NCI-H146 treated with DMSO at 0.1 percent for 48 hours (cell line): ENCODE data around the gene ZNF423.
"Not testable (repeated sequence)": the region's sequence is repeated elsewhere in the genome, so short reads cannot be mapped to it uniquely, and the experiment has no call there.

Experiments
- DNase-seq: peaks from one replicate; lab custom pipeline; 2025; ENCODE audit not compliant: unreplicated experiment; lab: John Stamatoyannopoulos, UW

ZNF423 gene

DNA sequence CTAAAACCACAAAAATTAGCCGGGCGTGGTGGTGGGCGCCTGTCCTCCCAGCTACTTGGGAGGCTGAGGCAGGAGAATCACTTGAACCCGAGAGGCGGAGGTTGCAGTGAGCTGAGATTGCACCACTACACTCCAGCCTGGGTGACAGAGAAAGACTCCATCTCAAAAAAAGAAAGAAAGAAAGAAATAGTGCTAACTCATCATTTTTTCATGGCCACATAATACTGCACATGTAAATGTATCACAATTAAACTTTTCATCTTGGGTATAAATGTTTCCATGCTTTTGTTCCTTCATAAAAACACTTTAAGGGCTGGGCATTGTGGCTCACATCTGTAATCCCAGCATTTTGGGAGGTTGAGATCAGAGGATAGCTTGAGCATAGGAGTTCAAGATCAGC, 15.9 kb upstream of the ZNF423 start:
- not testable (repeated sequence) for DNase-seq

DNA sequence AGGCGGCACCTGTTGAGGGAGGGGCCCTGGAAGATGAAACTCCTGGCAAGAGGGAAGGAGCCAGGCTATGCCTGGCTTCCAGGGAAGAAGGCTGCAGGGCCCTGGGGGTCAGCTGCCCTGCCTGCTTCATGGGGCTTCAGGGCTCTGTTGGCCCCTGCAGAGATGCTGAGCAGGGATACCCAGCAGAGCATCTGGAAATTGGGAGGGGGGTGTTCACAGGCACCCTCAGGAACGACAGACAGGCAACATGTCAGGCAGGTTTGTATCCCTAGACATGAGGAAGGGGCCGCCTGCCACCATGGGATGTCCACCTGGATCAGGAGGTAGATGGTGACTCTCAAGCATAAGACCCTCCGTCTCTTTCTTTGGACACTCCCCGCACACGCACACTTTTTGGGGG, 13.8 kb upstream of the ZNF423 start:
- no peak for DNase-seq

DNA sequence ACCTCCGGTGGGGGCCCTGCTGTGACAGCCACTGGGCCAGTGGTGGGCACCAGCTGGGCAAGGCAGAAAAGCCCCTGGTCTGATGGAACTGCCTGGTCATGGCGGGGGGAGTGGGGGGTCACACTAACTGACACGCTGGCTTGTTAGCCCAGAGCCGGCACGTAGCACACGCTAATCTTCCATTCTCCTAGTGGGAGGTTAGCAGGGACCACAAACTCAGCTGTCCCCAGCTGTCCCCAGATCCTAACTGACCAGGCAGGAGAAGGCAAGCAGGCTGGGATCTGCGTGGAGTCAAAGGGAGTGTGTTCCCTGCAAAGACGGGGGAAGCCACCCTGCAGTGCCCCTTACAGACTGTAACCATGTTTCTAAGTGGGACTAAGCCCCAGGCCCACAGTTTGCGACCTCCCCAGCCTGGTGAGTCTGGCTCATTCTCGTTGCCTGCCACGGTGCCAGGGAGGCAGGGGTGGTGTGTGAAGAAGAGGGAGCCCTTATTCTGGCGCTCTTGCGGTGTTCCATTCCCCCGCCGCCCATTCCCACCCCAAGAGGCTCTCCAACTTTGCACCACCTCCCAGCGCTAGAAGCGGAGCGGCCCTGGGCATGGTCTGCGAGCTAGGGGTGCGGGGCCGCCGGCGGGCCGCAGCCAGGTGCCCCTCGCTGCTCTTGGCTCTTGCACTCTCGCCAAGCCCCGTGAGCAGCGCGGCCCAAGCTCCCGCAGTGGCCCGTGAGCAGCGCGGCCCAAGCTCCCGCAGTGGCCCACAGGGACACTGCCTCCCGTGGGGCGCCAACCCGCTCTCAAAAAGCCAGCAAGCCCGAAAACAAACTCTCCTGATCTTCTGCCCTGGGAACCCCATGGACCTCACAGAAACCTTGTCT, 12.1 kb upstream of the ZNF423 start:
- DNase-seq: no peak

DNA sequence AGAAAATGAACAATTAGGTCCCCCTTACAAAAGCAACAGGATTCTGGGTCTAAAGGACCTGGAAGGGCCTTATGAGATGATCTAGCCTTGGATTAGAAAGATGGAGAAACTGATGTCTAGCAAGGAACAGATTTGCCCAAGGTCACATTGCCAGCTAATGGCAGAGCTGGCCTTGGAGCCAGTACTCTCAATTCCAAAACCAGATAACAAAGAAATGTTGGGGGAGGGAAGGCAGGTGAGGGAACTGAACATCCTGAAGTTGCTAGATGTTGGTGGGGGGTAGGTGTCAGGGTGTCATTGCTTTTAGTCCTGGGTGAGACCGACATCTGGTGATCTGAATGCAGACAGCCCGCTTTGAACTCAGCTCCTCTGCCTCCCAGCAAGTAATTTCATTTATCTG, 11.3 kb upstream of the ZNF423 start:
- DNase-seq: no peak

DNA sequence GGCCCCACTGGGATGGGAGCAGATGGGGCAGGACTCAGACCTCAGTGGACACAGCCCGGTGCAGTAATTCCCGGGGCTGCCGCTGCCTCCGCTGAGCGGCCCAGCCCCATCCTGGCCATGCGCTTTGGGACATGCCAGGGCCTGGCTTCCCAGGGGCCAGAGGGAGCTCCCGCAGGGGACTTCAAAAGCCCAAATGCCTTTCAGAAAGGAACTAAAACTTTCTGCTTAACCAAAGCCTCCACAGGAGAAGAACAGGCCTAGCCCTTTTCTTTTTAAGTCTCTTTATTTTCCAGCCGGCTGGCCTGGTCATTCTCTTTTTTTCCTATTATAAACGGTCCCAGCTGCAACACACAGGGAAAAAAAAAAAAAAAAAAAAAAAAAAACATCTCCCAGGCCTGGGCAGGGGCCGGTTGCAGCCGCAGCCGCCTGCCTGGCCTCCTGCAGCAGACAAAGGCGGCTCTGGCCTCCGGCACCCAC, 10.7 kb upstream of the ZNF423 start:
- no peak for DNase-seq

DNA sequence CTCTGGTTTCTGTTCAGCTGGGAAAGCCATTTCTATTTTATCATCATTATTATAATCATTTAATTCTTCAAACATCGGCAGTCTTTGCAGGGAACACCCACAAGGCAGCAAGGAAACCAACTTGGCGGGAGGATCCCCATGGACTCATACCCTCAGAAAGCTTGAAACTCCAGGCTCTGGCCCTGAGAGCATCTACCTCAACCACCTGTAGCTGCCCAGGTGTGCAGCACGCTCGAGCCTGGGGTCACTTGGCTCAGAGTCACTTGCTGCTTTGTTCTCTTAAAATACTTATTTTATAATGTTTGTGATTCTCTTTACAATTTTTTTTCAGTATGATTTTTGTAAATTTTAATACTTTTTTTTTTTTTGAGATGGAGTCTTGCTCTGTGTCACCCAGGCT, 6.8 kb upstream of the ZNF423 start:
- no peak for DNase-seq

DNA sequence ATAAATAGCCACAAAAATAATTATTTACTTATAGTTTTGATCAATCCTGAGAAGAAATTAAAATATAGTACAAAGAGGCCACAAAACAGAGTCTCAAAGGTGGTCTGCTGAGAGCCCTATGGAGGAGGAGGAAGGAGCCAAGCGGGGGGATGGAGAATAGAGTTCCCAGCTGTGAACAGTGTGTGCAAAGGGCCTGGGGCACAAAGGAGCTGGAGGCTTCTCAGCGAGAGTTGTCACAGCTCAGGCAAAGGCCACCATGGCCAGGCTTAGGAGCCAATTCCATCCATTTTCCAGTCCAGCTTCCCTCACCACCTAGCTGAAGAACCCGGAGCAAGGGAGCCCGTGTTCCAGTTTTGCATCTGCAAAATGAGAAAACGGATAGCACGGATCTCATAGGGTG, 5.4 kb upstream of the ZNF423 start:
- no peak for DNase-seq

DNA sequence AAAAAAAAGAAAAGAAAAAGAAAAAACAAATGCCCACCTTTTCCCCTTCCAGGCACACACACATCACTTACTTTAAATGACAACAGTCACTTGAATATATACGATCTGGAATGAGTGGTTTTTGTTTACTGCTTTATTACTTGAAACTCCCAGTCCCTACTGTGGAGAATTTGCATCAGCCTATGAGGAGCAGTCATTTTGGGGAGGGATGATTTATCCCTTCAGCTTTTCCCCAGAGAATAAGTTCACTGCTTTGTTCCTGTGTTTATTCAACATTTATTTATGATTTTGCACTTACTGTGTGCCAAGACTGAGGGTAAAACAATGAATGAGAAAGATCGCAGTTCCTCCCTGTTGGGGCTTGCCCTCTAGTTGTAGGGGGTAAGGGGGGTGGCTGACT, 4.7 kb upstream of the ZNF423 start:
- no peak for DNase-seq

DNA sequence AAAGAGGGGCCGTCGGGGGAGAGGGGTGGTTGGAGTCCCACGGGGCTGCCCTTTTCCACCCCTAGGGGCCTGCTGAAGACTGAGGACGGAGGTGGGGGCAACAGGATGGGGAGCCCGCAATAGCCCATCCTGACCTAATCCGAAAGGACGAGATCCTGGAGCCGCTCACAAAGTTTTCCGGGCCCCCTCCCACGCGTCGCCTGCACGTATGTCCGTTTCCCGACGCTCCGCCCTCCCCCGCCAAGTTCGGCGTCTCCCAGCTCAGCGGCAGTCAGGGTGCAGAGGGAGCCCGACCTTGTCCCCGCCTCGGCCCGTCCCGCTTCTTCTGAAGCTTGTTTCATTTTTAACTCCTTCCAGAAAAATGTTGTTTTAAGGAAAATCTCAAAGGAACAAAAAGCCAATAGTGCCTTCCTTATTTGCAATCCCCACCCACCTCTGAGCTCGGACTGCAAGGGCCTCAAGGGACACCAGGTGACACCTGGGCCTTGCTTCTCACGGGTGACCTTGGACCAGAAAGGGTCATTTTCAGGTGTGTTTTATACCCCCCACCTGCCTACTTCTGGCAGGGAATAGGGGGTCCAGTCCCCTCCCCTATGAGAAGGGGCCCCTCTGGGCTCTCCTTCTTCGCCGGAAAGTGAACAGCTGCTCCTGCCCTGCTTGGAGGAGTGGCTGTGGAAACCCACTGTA, 3.4 kb upstream of the ZNF423 start:
- DNase-seq: no peak

DNA sequence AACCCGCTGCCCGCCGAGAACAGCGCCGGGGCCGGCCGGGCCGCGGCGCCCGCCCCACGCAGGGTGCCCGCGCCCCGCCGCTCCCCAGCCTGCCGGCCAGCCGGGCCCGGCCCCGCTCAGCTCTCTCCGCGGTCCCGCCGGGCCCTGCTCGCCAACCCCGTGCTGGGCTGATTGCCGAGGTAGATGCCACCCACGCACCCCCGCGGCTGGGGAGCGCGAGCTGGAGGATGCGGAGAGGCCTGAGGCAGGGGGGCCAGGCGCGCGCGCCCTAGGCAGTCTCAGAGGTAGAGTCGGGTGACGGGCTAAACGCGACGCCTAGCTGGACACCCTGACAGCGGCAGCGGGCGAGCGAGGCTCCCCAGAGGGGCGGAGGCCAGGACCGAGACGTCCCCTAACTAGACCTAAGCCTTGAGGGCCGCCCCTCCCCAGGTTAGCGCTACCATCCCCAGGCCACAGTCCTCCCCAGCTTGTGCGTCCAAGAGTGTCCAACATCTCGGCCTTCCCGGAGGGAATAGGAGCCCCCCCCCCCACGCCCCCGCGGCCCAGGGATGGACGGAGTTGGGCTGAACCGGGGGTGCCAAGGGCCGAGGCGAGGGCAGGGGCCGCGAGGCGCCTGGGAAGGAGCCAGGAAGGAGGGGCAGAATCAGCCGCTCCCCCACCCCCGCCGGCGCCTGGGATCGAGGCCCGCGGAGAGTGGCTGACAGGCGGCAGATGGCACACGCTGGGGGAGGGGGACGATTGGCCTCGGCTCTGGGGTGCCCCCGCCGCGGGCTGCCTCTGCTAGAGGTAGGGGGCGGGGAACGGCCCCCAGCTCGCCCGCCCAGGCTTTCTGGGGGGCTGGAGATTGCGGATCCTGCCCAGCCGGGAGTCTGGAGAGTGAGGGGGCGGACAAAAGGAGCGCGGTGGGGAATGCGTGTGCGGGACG, 2.5 kb upstream of the ZNF423 start:
- no peak for DNase-seq

DNA sequence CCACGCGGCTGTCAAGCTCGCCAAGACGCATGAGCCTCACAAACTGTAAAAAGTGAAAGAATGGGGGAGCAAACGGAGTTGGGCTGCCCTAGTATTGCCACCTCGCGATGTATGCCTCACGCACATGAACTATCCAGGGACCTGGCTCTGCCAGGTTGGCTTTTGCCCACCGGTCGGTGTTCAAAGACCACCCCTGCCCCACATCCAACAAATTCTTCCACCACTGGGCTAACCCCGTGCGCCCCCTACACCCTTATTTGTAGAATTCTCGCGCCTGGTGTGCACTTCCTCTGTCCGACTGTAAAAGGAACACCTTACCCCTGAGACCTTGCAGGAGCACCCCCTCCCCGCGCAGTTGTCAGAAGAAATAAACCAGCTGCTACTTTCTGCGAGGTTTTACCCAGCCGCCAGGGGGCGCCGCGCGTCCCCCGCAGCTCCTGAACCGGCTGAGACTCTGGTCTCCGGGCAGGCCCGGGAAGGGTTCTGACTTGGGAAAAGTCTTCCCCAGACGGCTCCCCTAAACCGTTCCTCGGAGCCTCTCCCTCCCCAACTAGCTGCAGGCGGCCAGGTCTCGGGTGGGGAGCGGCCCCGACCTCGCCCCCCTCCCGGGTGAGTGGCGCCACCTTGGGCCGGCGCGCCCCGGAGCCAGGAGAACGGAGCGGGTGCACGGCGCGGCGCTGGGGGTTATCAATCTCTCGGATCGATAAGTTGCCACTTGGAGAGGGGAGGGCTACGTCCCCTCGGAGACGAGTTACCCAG, 1.7 kb upstream of the ZNF423 start:
- peak; percentile 35 for DNase-seq

DNA sequence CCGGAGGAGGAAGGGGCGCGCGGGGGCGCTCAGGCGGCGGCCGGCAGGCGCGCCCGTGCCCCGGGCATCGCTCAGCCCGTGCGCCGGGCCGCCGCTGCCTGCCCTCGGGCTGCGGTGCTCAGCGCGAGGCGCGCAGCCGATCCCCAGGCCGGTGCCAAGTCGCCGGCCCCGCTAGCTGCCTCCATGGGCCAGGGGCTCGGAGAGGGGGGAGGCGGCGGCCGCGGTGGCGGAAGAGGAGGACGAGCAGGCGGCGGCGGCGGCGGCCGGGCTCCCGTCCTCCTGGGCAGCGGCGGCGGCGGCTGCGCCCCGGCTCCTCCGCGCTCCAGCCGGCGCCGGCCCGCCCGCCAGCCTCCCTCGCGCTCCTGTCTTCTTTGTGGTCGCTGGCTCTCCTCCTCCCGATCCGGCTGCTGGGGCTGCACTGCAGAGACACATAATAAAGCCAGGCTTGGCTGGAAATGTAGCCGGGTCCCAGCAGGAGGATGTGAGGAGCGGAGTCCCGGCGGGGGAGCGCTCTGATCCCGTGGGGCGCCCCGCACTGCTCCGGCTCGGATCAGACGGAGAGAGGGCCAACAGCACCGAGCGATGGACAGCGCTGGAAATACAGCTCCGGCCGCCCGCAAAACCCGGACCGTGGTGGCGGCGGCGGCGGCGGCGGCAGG, 889 bp upstream of the ZNF423 start:
- DNase-seq: peak; percentile 22

DNA sequence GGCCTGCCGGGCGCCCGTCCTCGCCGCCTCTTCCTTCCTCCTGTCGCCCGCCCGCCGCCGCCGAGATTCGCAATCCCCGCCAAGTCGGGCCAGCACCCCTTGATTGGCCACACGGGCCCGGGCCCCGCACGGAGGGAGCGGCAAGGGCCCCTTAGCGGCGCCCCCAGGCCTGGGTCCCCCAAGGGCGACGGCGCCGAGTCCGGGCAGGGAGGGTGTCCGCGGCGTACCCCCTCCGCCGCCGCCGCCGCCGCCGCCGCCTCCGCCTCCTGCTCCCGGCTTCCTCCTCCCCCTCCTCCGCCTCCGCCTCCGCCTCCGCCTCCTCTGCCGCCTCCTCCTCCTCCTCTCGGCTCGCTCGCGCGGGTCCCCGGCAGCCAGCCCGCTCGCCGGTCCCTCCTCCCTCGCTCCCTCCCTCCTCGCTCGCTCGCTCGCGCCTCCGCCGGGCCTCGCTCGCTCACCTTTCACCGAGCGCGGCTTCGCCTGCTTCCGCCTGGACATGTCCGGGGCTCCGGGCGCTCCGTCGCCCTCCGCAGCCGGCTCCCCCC, 561 bp downstream of the ZNF423 start:
- DNase-seq: peak; percentile 57

DNA sequence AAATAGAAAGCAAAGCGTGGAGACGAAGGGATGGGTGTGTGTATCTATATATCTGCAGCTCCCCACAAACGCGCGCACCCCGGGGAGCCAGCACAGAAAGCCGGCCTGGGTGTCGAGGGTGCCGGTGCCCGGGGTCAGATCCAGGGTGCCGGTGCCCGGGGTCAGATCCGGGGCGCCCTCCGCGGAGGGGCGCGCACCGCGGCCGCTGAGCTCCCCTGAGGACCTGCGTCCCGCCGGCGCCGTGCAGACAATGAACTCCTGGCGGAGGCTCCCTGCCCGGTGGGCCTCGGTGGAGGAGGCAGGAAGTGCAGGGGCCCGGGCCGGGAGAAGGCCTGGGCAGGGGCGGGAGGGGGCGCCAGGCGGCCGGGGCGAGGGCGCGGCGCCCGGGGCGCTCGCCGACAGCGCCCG, 1.1 kb downstream of the ZNF423 start:
- no peak for DNase-seq

DNA sequence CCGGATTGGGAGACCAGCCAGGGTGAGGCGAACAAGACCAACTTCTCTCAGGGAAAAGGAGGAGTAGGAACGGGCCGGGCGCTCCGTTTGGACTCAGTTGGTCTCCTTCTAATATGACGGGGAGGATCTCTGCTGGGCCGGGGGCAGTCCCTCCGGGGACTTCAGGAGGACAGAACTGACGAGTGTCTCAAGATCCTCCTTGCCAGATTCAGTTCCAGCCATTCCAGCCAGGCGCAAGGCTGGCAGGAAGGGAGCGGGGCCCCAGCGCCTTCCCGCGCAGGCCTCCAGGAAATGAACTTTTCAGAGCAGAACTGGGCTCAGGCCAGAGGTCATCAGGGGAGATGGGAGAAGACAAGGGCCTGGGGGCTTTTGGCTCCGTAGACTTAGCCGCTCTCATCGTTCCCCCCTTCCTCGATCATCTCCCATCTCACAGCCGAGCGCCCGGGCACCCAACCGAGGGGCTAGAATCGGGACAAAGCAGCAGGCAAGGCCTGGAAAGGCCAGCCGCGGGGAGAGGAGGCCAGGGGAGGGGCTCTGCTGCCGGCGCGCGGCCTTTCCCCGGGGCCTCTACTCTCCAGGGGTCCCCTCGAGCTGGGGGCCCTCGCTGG, 1.6 kb downstream of the ZNF423 start:
- DNase-seq: no peak

DNA sequence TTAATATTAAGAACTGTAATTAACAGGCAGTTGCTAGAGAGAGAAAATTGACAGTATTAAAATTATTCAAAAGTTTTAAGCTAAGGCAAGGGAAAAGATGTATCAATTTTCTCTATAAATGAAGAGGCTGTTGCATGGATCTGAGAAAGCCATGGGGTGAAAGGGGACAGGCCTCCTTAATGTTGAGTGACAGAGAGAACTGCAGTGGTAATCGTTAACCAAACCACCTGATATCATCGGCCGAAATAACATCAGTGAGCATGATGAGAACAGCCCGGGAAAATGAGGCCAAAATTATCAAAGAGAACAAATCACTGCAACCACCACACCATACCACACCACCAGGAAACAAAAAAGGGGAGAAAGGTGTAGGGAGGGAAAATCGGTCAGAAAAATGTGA, 3.6 kb downstream of the ZNF423 start:
- DNase-seq: no peak

DNA sequence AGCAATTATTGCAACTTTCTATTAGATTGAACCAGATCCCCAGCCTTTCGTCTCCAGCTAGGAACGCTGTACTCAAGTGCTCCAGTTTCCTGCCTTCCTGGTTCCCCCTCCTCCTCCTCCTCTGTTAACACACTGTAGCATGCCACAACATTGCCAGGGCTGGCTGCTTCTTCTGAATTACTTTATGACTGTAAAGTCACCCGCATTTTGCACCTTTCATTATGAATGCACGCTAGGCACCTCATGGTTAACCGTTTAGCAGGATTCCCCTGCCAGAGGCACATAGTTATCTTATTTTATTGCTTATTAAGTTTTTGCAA, 4.5 kb downstream of the ZNF423 start:
- DNase-seq: no peak

DNA sequence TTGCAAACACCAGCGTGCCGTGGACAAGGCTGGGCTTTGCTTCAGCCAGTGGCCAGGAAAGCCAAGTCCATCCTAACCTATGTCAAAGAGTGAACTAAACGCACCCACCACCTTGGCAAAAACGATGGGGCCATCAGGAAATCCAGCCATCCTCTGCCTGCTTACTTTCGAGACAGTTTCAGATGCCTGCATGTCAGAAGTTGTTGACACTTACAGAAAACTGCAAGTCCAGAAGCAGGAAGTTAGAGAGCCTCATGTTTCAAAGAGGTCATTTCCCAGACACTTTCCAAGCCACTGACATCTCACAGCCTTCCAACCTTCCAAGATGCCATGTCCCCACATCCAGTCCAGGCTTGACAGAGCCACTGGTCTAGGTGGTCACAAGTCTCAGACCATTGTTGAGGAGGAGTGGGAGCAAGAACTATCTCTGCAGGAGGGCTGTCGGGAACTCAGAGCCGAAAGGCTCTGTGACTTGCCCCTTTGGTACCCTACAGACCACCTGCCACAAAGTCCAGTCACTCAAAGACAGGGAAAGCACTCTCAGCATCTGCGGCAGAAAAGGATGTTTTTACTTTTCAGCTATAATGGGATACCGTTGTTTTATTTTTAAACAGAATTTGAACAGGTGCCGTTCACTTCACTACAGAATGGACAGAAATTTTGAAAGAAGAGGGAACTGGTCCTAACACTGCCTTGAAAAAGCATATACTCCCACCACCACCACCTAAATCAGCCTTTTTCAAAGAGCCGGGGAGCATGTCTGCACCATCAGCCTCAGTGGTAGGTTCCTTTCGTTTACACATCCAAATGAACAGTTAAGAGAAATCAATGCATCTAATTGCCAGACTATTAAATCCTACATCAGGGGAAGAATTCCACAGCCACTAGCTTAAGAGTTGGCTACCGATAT, 5.1 kb downstream of the ZNF423 start:
- no peak for DNase-seq

DNA sequence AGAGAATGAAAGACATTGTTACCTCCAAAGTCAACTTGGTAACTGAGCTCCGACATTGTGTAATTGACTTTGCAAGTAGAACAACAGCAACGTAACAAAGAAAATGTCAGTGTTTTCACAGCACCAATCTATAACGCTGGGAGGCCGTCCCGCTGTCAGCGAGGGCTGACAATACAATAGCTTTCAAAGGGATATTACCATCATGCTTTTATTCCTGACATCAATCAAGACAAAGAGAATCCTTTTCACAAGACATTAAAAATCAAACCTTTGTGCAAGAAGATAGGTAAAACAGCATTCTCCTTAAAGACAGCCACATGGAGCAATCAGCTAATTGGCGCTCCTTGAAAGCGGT, 6.2 kb downstream of the ZNF423 start:
- DNase-seq: no peak
